GM12878 (cell line): ENCODE results near the gene SPIRE1. TPM values are rescaled to one million over a fixed set of nuclear protein-coding genes. Genes with fewer than 3 reads are reported as not detected.

Source experiments
- ATAC-seq: fragments of 200-7000 bp; cut with Tn5 transposase; 3 replicates; pipeline ENCODE4 v1.9.1; 2020; ENCODE audit warnings: mild to moderate bottlenecking, moderate library complexity
- BruUV-seq: library from RNA; stranded (reverse); fragments of 400-500 nt; replicated peaks from 2 replicates; lab custom pipeline; 2021; lab: Mats Ljungman, UMichigan
- CTCF ChIA-PET: fragments of 300-600 bp; sonication (Branson Sonifier 250); formaldehyde crosslinking; extraction: SDS; loops from one replicate; lab custom pipeline; 2021; ENCODE audit warnings: inconsistent platforms; lab: Yijun Ruan, JAX
- POLR2A ChIA-PET: fragments of 350-600 bp; formaldehyde crosslinking; extraction: SDS; loops from one replicate; lab custom pipeline; 2021; ENCODE audit warnings: inconsistent platforms; lab: Charles Lee
- RAD21 ChIA-PET: fragments of 300-600 bp; sonication (Branson Sonifier 250); formaldehyde crosslinking; loops from one replicate; lab custom pipeline; 2023; ENCODE audit warnings: antibody characterized with exemption; ENCODE audit not compliant: unreplicated experiment; lab: Charles Lee
- SMC1A ChIA-PET: fragments of 300-600 bp; sonication (Branson Sonifier 250); formaldehyde crosslinking; loops from one replicate; lab custom pipeline; 2023; ENCODE audit not compliant: unreplicated experiment, uncharacterized antibody; lab: Charles Lee
- DNase-seq: peaks from one replicate; pipeline ENCODE4 v3.0.0-alpha.2; 2011; ENCODE audit warnings: low read depth, low spot score
- FAIRE-seq: peaks from 3 replicates; lab custom pipeline; 2011; peaks lifted over from hg19 to GRCh38; lab: Jason Lieb, UNC
- H2AFZ ChIP-seq: 2 replicates; pipeline ENCODE4 v1.6.0; 2011; ENCODE audit warnings: low read depth, low read length, control low read depth; ENCODE audit not compliant: control insufficient read depth
- H3K27ac ChIP-seq: 2 replicates; pipeline ENCODE4 v1.5.1; 2011; ENCODE audit warnings: control low read depth; ENCODE audit not compliant: control insufficient read depth, insufficient read depth
- H3K27me3 ChIP-seq, 2 experiments: replicated peaks in 1 of 2; 2 replicates each; pipeline versions ENCODE4 v1.6.0 to v1.6.1; 2011; ENCODE audit warnings: low read length in 1 of 2; ENCODE audit not compliant: control insufficient read depth in 2 of 2, insufficient read depth in 2 of 2
- H3K36me3 ChIP-seq, 2 experiments: 2 replicates each; pipeline ENCODE4 v1.5.1; 2011; ENCODE audit warnings: low read length in 1 of 2; ENCODE audit not compliant: control insufficient read depth in 2 of 2, insufficient read depth in 2 of 2
- H3K4me1 ChIP-seq: 2 replicates; pipeline ENCODE4 v1.6.1; 2011; ENCODE audit warnings: mild to moderate bottlenecking, low read length, moderate library complexity, mixed read lengths; ENCODE audit not compliant: control insufficient read depth, insufficient read depth
- H3K4me2 ChIP-seq: 2 replicates; pipeline ENCODE4 v1.6.0; 2011; ENCODE audit warnings: control low read depth; ENCODE audit not compliant: control insufficient read depth, insufficient read depth
- H3K4me3 ChIP-seq: fragments of 200-600 bp; sonication (generic); 2 replicates; pipeline ENCODE4 v1.5.1; 2016
- H3K79me2 ChIP-seq: 2 replicates; pipeline ENCODE4 v1.6.0; 2011; ENCODE audit warnings: low read length; ENCODE audit not compliant: control insufficient read depth, insufficient read depth
- H3K9ac ChIP-seq: 2 replicates; pipeline ENCODE4 v1.8.0; 2011; ENCODE audit warnings: low read length, control low read depth, mixed read lengths; ENCODE audit not compliant: control insufficient read depth, insufficient read depth
- H3K9me3 ChIP-seq: replicated peaks from 3 replicates; pipeline ENCODE4 v1.5.1; 2011; ENCODE audit warnings: mild to moderate bottlenecking, low read length; ENCODE audit not compliant: control insufficient read depth, insufficient read depth
- H4K20me1 ChIP-seq: 2 replicates; pipeline ENCODE4 v1.6.0; 2011; ENCODE audit not compliant: control insufficient read depth, insufficient read depth
- ATF7 ChIP-seq: fragments of 450-650 bp; IDR thresholded peaks from 2 replicates; pipeline ENCODE4 v1.6.1; 2016; ENCODE audit warnings: low read depth, mild to moderate bottlenecking
- BHLHE40 ChIP-seq, 2 experiments: fragments of 450-650 bp in 1 of 2; IDR thresholded peaks; 2 replicates each; pipeline ENCODE4 v1.6.1; 2011 to 2017; ENCODE audit warnings: low read depth in 2 of 2, borderline replicate concordance in 1 of 2, improper control_type of control experiment in 1 of 2, low read length in 1 of 2, mild to moderate bottlenecking in 1 of 2
- CHD1 ChIP-seq: IDR thresholded peaks from 2 replicates; pipeline ENCODE4 v1.6.1; 2012; ENCODE audit warnings: low read depth, low read length, improper control_type of control experiment
- FOXK2 ChIP-seq: fragments of 450-650 bp; IDR thresholded peaks from 2 replicates; pipeline ENCODE4 v1.6.1; 2017; ENCODE audit warnings: mild to moderate bottlenecking, moderate library complexity
- GATAD2B ChIP-seq: fragments of 450-650 bp; conservative IDR thresholded peaks from 2 replicates; pipeline ENCODE4 v1.6.1; 2017; ENCODE audit warnings: low read depth, mild to moderate bottlenecking, moderate library complexity
- HDGF ChIP-seq: fragments of 450-650 bp; IDR thresholded peaks from 2 replicates; pipeline ENCODE4 v1.6.1; 2016; ENCODE audit warnings: antibody characterized with exemption
- IKZF2 ChIP-seq, 2 experiments: fragments of 450-650 bp; IDR thresholded peaks; 2 replicates each; pipeline ENCODE4 v1.6.1; 2017; ENCODE audit warnings: mild to moderate bottlenecking in 2 of 2, moderate library complexity in 2 of 2
- KLF5 ChIP-seq: fragments of 450-650 bp; IDR thresholded peaks from 2 replicates; pipeline ENCODE4 v1.6.1; 2014; ENCODE audit warnings: mild to moderate bottlenecking; ENCODE audit not compliant: partially characterized antibody
- PAX5 ChIP-seq: IDR thresholded peaks from 2 replicates; pipeline ENCODE4 v1.6.1; 2011; ENCODE audit warnings: low read depth, low read length, borderline replicate concordance
- PML ChIP-seq: IDR thresholded peaks from 2 replicates; pipeline ENCODE4 v1.6.1; 2012; ENCODE audit warnings: low read length, inconsistent platforms
- POLR2A ChIP-seq: IDR thresholded peaks from 2 replicates; pipeline ENCODE4 v1.6.1; 2011; ENCODE audit warnings: low read depth, mild to moderate bottlenecking, low read length
- SIX5 ChIP-seq: IDR thresholded peaks from 2 replicates; pipeline ENCODE4 v1.6.1; 2011; ENCODE audit warnings: mild to moderate bottlenecking, low read depth, low read length, moderate library complexity; ENCODE audit not compliant: severe bottlenecking
- SRF ChIP-seq, 2 experiments: IDR thresholded peaks; 2 replicates each; pipeline ENCODE4 v1.6.1; 2011; ENCODE audit warnings: low read depth in 2 of 2, low read length in 2 of 2, mild to moderate bottlenecking in 1 of 2, moderate library complexity in 1 of 2
- ZNF207 ChIP-seq: fragments of 450-650 bp; IDR thresholded peaks from 2 replicates; pipeline ENCODE4 v1.6.1; 2014; ENCODE audit warnings: antibody characterized with exemption, mild to moderate bottlenecking, borderline replicate concordance
- WGBS: methylation state at CpG from one replicate; pipeline ENCODE4 v1.1.6; 2016; ENCODE audit warnings: low lambda C conversion rate; ENCODE audit not compliant: insufficient replicate concordance, insufficient coverage; ENCODE audit errors: missing lambda C conversion rate; 5-methylcytosine and 5-hydroxymethylcytosine counted together
- in situ Hi-C: fragments of 300-500 bp; cut with MboI; formaldehyde crosslinking; loops from 9 replicates; pipeline ENCODE4 v1.14.3; 2018; ENCODE audit warnings: mixed read lengths
- intact Hi-C: fragments of 100-400 bp; cut with micrococcal nuclease; formaldehyde crosslinking; loops from one replicate; pipeline ENCODE4 v1.14.2; 2022; ENCODE audit not compliant: unreplicated experiment
- polyA plus RNA-seq, 11 experiments: library from polyadenylated mRNA; depleted of rRNA in 4 of 11; unstranded in 6 of 11; stranded (reverse) in 5 of 11; fragments of >200 nt; fragmentation: Nextera tagmentation in 4 of 11; fragmentation: Illumina TruSeq in 1 of 11; extraction: Ambion mirVana in 4 of 11; extraction: Trizol in 1 of 11; gene quantifications; 1 replicate in 1 of 11; 2 replicates in 10 of 11; pipeline versions ENCODE4 v1.2.1 to v1.2.3, GENCODE V29; 2011 to 2016; ENCODE audit warnings: inconsistent platforms in 2 of 11, missing spikeins in 2 of 11, low read depth in 1 of 11
- total RNA-seq, 4 experiments: library from RNA; depleted of rRNA in 3 of 4; stranded (reverse); fragments of >200 nt in 3 of 4; fragmentation: Illumina TruSeq in 1 of 4; extraction: Trizol in 1 of 4; gene quantifications; 2 replicates each; pipeline versions ENCODE4 v1.2.1 to v1.2.3, GENCODE V29; 2013 to 2021
- TF ChIP-seq, protein P1 (sequence below): IDR thresholded peaks from 2 replicates; pipeline ENCODE4 v1.6.1; 2012; ENCODE audit warnings: improper control_type of control experiment, low read depth, low read length; ENCODE audit not compliant: insufficient replicate concordance
- TF ChIP-seq, protein P2 (sequence below): IDR thresholded peaks from 2 replicates; pipeline ENCODE4 v1.6.1; 2011; ENCODE audit warnings: low read depth, mild to moderate bottlenecking, low read length, moderate library complexity, borderline replicate concordance; ENCODE audit errors: extremely low read depth

The SPIRE1 gene
- total and polyA plus RNA-seq, 10 of the 15 experiments (the other 5 are each of a cell fraction or from before 2014, with no cell fraction given), result 0.18 to 9.2 (median 4.3) TPM

DNA sequence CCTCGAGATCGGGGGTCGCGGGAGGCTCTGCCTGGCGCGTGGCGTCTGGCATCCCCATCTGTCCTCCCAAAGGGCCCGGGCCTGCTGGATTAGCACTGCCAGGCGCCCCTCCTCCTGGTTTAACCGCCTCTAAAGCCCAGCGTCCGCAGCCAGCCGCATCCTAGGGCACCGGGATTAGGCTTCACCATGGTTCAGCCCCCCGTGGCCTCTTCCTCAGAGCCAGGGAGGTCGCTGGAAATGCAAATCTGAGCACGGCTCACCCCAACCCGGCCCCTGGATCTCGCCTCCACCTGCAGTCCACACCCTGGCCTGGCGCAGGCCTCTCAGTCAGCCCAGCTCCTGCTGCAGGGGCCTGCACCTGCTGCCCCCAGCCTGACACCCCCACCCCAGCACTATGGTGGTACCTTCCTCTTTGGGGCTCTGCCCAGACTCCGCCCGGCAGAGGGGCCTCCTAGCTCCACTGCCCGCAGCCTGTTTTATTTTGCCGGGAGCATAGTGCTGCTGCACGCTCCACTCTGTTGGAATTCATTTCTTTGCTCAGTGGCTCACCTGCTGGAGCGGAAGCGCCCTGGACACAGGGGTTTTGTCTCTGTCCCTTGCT, 237.0 kb downstream of the SPIRE1 start:
- DNase-seq, result no peak
- CTCF ChIA-PET, result interaction anchor here (0.6 to 1.4 kb wide), 2 partner anchors 28 to 29 kb away, joined by 3 read pairs; no protein-coding TSS in a partner anchor
- RAD21 ChIA-PET, result interaction anchor here (0.6 kb wide), 1 partner anchor 585 kb away, joined by 3 read pairs; no protein-coding TSS in a partner anchor

DNA sequence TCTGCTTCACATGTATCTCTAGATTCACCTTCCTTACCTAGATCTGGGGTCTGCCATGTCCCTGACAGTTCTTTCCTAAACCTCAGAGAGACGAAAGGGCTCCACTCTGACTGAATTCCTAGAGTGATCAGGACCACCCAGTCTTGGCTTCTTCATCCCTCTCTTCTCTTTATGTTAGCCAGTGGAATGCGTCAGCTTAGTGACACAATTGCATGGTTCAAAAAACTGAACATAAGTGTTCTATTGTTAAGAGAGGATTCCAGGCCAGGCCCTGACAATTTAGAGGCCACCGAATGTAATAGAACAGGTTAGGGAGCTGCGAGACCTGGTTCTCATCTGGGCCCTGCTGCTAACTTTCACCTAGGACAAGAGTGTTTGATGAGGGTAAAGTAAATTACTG, 240.2 kb downstream of the SPIRE1 start:
- no peak overlapping the region for H3K9ac ChIP-seq
- in situ Hi-C loops (no loop called here), intact Hi-C loops (no loop called here)
- BruUV-seq, result no TSS peak
- H3K9me3 ChIP-seq, result no peaks in the 10 kb centered on the region
- 98% methylated on average over 4 of the region's 4 CpGs for WGBS
- peak overlapping the region; percentile 20 for H2AFZ ChIP-seq
- no peak overlapping the region for H3K27ac ChIP-seq
- ChIA-PET POLR2A (no interaction called here), RAD21 (no interaction called here), SMC1A (no interaction called here), CTCF (no interaction called here)
- FAIRE-seq (no peak), DNase-seq (no peak), ATAC-seq (no peak)
- no peaks in the 10 kb centered on the region for H3K27me3 ChIP-seq
- H3K79me2 ChIP-seq, result peaks cover 3% of the 10 kb centered on the region
- H3K4me2 ChIP-seq, result no peak overlapping the region
- no peaks in the 10 kb centered on the region for H3K4me1 ChIP-seq
- no peaks in the 10 kb centered on the region for H3K36me3 ChIP-seq
- H3K4me3 ChIP-seq, result no peak overlapping the region
- H4K20me1 ChIP-seq, result no peaks in the 10 kb centered on the region
- TF ChIP-seq IKZF2 (IDR thresholded peaks at IDR 0.05) (no peak), SRF (IDR thresholded peaks at IDR 0.05; ENCODE audit: low read depth in 2 of 2, low read length in 2 of 2) (no peak), GATAD2B (no peak), PML (no peak), ZNF207 (no peak), SIX5 (no peak)
- TF ChIP-seq, protein P1, sequence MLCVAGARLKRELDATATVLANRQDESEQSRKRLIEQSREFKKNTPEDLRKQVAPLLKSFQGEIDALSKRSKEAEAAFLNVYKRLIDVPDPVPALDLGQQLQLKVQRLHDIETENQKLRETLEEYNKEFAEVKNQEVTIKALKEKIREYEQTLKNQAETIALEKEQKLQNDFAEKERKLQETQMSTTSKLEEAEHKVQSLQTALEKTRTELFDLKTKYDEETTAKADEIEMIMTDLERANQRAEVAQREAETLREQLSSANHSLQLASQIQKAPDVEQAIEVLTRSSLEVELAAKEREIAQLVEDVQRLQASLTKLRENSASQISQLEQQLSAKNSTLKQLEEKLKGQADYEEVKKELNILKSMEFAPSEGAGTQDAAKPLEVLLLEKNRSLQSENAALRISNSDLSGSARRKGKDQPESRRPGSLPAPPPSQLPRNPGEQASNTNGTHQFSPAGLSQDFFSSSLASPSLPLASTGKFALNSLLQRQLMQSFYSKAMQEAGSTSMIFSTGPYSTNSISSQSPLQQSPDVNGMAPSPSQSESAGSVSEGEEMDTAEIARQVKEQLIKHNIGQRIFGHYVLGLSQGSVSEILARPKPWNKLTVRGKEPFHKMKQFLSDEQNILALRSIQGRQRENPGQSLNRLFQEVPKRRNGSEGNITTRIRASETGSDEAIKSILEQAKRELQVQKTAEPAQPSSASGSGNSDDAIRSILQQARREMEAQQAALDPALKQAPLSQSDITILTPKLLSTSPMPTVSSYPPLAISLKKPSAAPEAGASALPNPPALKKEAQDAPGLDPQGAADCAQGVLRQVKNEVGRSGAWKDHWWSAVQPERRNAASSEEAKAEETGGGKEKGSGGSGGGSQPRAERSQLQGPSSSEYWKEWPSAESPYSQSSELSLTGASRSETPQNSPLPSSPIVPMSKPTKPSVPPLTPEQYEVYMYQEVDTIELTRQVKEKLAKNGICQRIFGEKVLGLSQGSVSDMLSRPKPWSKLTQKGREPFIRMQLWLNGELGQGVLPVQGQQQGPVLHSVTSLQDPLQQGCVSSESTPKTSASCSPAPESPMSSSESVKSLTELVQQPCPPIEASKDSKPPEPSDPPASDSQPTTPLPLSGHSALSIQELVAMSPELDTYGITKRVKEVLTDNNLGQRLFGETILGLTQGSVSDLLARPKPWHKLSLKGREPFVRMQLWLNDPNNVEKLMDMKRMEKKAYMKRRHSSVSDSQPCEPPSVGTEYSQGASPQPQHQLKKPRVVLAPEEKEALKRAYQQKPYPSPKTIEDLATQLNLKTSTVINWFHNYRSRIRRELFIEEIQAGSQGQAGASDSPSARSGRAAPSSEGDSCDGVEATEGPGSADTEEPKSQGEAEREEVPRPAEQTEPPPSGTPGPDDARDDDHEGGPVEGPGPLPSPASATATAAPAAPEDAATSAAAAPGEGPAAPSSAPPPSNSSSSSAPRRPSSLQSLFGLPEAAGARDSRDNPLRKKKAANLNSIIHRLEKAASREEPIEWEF, result no peak
- TF ChIP-seq, protein P2, sequence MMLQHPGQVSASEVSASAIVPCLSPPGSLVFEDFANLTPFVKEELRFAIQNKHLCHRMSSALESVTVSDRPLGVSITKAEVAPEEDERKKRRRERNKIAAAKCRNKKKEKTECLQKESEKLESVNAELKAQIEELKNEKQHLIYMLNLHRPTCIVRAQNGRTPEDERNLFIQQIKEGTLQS, result no peak

More for the DNA sequence above, 237.0 kb downstream of the SPIRE1 start:
- no peak for FAIRE-seq
- Histone ChIP-seq H4K20me1 (no peaks in the 10 kb centered on the region), H3K4me1 (no peaks in the 10 kb centered on the region), H3K9ac (peak overlapping the region; percentile 67), H3K4me2 (peak overlapping the region; percentile 88), H3K36me3 (no peaks in the 10 kb centered on the region), H2AFZ (peak overlapping the region; percentile 84), H3K79me2 (peaks cover 3% of the 10 kb centered on the region), H3K4me3 (peak overlapping the region; percentile 45; the same call in 1 of the 2 replicates), H3K27ac (peak overlapping the region; percentile 59), H3K27me3 (no peaks in the 10 kb centered on the region), H3K9me3 (no peaks in the 10 kb centered on the region)
- SMC1A ChIA-PET, result no interaction called here
- WGBS, result 38% methylated on average over 20 of the region's 27 CpGs
- ATAC-seq, result peak; percentile 53
- POLR2A ChIA-PET, result no interaction called here
- peak; percentile 85 for TF ChIP-seq KLF5
- TF ChIP-seq POLR2A, result peak; percentile 53; the same call in 1 of the 2 replicates
- no peak for TF ChIP-seq HDGF
- peak; percentile 83 for TF ChIP-seq FOXK2
- TF ChIP-seq ATF7, result peak; percentile 74
- TF ChIP-seq BHLHE40 (IDR thresholded peaks at IDR 0.05; ENCODE audit: borderline replicate concordance in 1 of 2, low read depth in 2 of 2, low read length in 1 of 2), result peak; percentile 50 to 56; a peak in 2 of 4 replicates
- TF ChIP-seq CHD1, result peak; percentile 78; the same call in 1 of the 2 replicates
- no peak for TF ChIP-seq PAX5
- intact Hi-C loops (no loop called here), in situ Hi-C loops (no loop called here)
- BruUV-seq, result no TSS peak
